Measurements from ENCODE around the gene GDAP2.
"Not testable (repeated sequence)": the region's sequence is repeated elsewhere in the genome, so short reads cannot be mapped to it uniquely, and the experiment has no call there.

Gene GDAP2

GRCh38 chr1:117929343-117930172, at the start of gene GDAP2, which contains the start of gene WDR3:
TSS of gene GDAP2 (minus strand) at chr1:117929621. CDS start at chr1:117920357, 9,264 bp downstream.
TSS of gene WDR3 (plus strand) at chr1:117929739. CDS start at chr1:117933320, 3,581 bp downstream.
- DNase-seq (ENCODE audit: low spot score): peak; percentile 96

GRCh38 chr1:117976381-117976780, 47.0 kb upstream of the GDAP2 start:
- no peak for DNase-seq (ENCODE audit: low spot score)

- no peak for DNase-seq (ENCODE audit: low spot score)
These were observed 42.4 kb upstream of the GDAP2 start for GRCh38 chr1:117971777-117972176.

GRCh38 chr1:117970252-117970651, 40.8 kb upstream of the GDAP2 start:
- DNase-seq (ENCODE audit: low spot score): no peak

- DNase-seq (ENCODE audit: low spot score): no peak
These were observed 38.5 kb upstream of the GDAP2 start for GRCh38 chr1:117967881-117968280.

GRCh38 chr1:117967477-117967876, 38.1 kb upstream of the GDAP2 start:
- DNase-seq (ENCODE audit: low spot score): no peak

GRCh38 chr1:117964290-117965038, 35.0 kb upstream of the GDAP2 start:
- no peak for DNase-seq (ENCODE audit: low spot score)

- no peak for DNase-seq (ENCODE audit: low spot score)
These were observed 29.9 kb upstream of the GDAP2 start for GRCh38 chr1:117959364-117959763.

- DNase-seq (ENCODE audit: low spot score): no peak
These were observed 23.0 kb upstream of the GDAP2 start for GRCh38 chr1:117952386-117952785.

GRCh38 chr1:117942293-117942692, 12.9 kb upstream of the GDAP2 start:
- no peak for DNase-seq (ENCODE audit: low spot score)

- no peak for DNase-seq (ENCODE audit: low spot score)
These were observed 4.3 kb upstream of the GDAP2 start for GRCh38 chr1:117933769-117934168.

- no peak for DNase-seq (ENCODE audit: low spot score)
These were observed 3.2 kb upstream of the GDAP2 start for GRCh38 chr1:117932576-117932975.

- peak; percentile 7 for DNase-seq (ENCODE audit: low spot score)
These were observed 1.1 kb upstream of the GDAP2 start for GRCh38 chr1:117930484-117930883.

- no peak for DNase-seq (ENCODE audit: low spot score)
These were observed 689 bp upstream of the GDAP2 start for GRCh38 chr1:117930173-117930447.

GRCh38 chr1:117928881-117929342, 509 bp downstream of the GDAP2 start:
- DNase-seq (ENCODE audit: low spot score): peak; percentile 79

- no peak for DNase-seq (ENCODE audit: low spot score)
These were observed 3.4 kb downstream of the GDAP2 start for GRCh38 chr1:117925981-117926380.

GRCh38 chr1:117922717-117923116, 6.7 kb downstream of the GDAP2 start:
- not testable (repeated sequence) for DNase-seq (ENCODE audit: low spot score)

GRCh38 chr1:117921991-117922390, 7.4 kb downstream of the GDAP2 start:
- no peak for DNase-seq (ENCODE audit: low spot score)

- DNase-seq (ENCODE audit: low spot score): no peak
These were observed 10.0 kb downstream of the GDAP2 start for GRCh38 chr1:117919376-117919775.

- no peak for DNase-seq (ENCODE audit: low spot score)
These were observed 18.4 kb downstream of the GDAP2 start for GRCh38 chr1:117911051-117911450.

GRCh38 chr1:117905019-117905418, 24.4 kb downstream of the GDAP2 start:
- no peak for DNase-seq (ENCODE audit: low spot score)

GRCh38 chr1:117904485-117904884, 24.9 kb downstream of the GDAP2 start:
- no peak for DNase-seq (ENCODE audit: low spot score)

- DNase-seq (ENCODE audit: low spot score): no peak
These were observed 26.5 kb downstream of the GDAP2 start for GRCh38 chr1:117902944-117903343.

Data from kidney capillary endothelial cell (primary cell).